ENCODE measurements around the gene ISX. TPM values are rescaled to one million over a fixed set of nuclear protein-coding genes. Genes with fewer than 3 reads are reported as not detected.

ISX gene
- polyA plus RNA-seq, 4 donors = 22.4 to 131 (median 54.7) TPM

DNA sequence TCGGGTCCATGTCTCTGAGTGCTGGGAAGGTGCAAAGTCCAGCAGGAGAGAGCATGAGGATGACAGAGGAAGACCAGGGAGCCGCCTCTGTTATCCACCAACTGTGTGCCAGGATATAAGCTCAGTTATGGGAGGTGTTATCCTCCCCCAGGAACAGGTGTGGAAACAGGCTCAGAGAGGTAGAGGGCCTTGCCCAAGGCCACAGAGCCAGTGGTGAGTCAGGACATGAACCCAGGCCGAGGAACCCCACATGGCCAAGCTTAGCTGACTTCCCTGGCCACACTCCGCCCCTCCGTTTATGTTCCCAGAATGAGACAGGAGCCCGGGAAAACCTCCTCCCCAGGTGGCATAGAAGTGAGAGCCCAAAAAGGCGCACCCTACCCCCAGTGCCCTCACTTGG lies 50.3 kb downstream of the ISX start:
- Histone ChIP-seq H3K9me3 (ENCODE audit: control insufficient read depth in 2 of 2, insufficient read depth in 1 of 2, low read depth in 1 of 2, low read length in 1 of 2) (peaks cover 0 to 3% of the 10 kb centered on the region in 2 donors), H3K27ac (ENCODE audit: low read depth in 1 of 3, low read length in 2 of 3) (peak overlapping the region; percentile 46 to 92 (median 65)), H3K36me3 (ENCODE audit: control insufficient read depth in 3 of 3, insufficient read depth in 2 of 3, low read depth in 1 of 3, low read length in 3 of 3) (peaks cover 0 to 3% (median 0%) of the 10 kb centered on the region in 3 donors), H3K27me3 (ENCODE audit: control insufficient read depth in 3 of 3, insufficient read depth in 3 of 3, low read length in 3 of 3) (no peaks in the 10 kb centered on the region), H3K4me1 (ENCODE audit: control insufficient read depth in 3 of 3, insufficient read depth in 2 of 3, low read depth in 1 of 3, low read length in 2 of 3) (peaks cover 3 to 64% (median 15%) of the 10 kb centered on the region in 3 donors), H3K4me3 (ENCODE audit: low read depth in 1 of 3, low read length in 3 of 3) (no peak overlapping the region)
- FAIRE-seq (no peak), DNase-seq (peak; percentile 51 to 59)
- 48 to 59% (median 56%) methylated on average over 6 to 7 of the region's 7 CpGs for WGBS, 3 donors

GRCh38 chr22:35116817-35117216 lies 50.9 kb downstream of the ISX start:
- no peak overlapping the region for H3K4me3 ChIP-seq (ENCODE audit: low read depth in 1 of 3, low read length in 3 of 3)
- peaks cover 0 to 3% (median 0%) of the 10 kb centered on the region in 3 donors for H3K36me3 ChIP-seq (ENCODE audit: control insufficient read depth in 3 of 3, insufficient read depth in 2 of 3, low read depth in 1 of 3, low read length in 3 of 3)
- DNase-seq = peak; percentile 91 to 92
- peaks cover 0 to 3% of the 10 kb centered on the region in 2 donors for H3K9me3 ChIP-seq (ENCODE audit: control insufficient read depth in 2 of 2, insufficient read depth in 1 of 2, low read depth in 1 of 2, low read length in 1 of 2)
- H3K27me3 ChIP-seq (ENCODE audit: control insufficient read depth in 3 of 3, insufficient read depth in 3 of 3, low read length in 3 of 3) = no peaks in the 10 kb centered on the region
- peaks cover 3 to 59% (median 15%) of the 10 kb centered on the region in 3 donors for H3K4me1 ChIP-seq (ENCODE audit: control insufficient read depth in 3 of 3, insufficient read depth in 2 of 3, low read depth in 1 of 3, low read length in 2 of 3)
- 26 to 47% (median 32%) methylated on average over 9 of the region's 9 CpGs for WGBS, 3 donors
- FAIRE-seq = no peak
- H3K27ac ChIP-seq (ENCODE audit: low read depth in 1 of 3, low read length in 2 of 3) = peak overlapping the region; percentile 46 to 92 (median 65)

DNA sequence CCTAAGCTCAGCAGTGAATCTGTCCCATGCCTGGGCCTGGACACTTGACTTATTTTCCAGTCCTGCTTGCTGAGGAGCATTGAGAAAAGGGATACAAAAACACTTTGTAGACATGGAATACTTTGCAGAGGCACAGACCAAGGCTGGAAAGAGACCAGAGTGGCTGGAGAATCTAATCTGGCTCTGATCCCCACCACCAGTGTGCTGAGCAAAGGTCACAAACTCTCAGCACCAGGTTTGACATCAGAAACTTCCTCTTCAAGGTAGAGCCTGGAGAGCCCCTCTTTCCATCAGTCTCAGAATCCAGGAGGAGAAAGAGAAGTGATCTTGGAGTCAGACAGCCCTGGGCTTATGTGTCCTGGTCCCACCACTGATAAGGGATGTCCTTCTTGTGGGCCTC lies 53.5 kb downstream of the ISX start:
- Histone ChIP-seq H3K9me3 (ENCODE audit: control insufficient read depth in 2 of 2, insufficient read depth in 1 of 2, low read depth in 1 of 2, low read length in 1 of 2) (peaks cover 0 to 3% of the 10 kb centered on the region in 2 donors), H3K27me3 (ENCODE audit: control insufficient read depth in 3 of 3, insufficient read depth in 3 of 3, low read length in 3 of 3) (no peaks in the 10 kb centered on the region), H3K4me3 (ENCODE audit: low read depth in 1 of 3, low read length in 3 of 3) (no peak overlapping the region), H3K27ac (ENCODE audit: low read depth in 1 of 3, low read length in 2 of 3) (peak overlapping the region; percentile 26 to 70 (median 49)), H3K36me3 (ENCODE audit: control insufficient read depth in 3 of 3, insufficient read depth in 2 of 3, low read depth in 1 of 3, low read length in 3 of 3) (peaks cover 0 to 3% (median 0%) of the 10 kb centered on the region in 3 donors), H3K4me1 (ENCODE audit: control insufficient read depth in 3 of 3, insufficient read depth in 2 of 3, low read depth in 1 of 3, low read length in 2 of 3) (peaks cover 3 to 52% (median 15%) of the 10 kb centered on the region in 3 donors)
- no peak for FAIRE-seq
- peak; percentile 70 to 86 for DNase-seq

- no peak overlapping the region for H3K27ac ChIP-seq (ENCODE audit: low read depth in 1 of 3, low read length in 2 of 3)
- H3K36me3 ChIP-seq (ENCODE audit: control insufficient read depth in 3 of 3, insufficient read depth in 2 of 3, low read depth in 1 of 3, low read length in 3 of 3) = no peaks in the 10 kb centered on the region
- no peak for DNase-seq
- H3K9me3 ChIP-seq (ENCODE audit: control insufficient read depth in 2 of 2, insufficient read depth in 1 of 2, low read depth in 1 of 2, low read length in 1 of 2) = no peaks in the 10 kb centered on the region
- 40 to 51% (median 50%) methylated on average over 3 of the region's 3 CpGs for WGBS, 3 donors
- no peak overlapping the region for H3K4me3 ChIP-seq (ENCODE audit: low read depth in 1 of 3, low read length in 3 of 3)
- no peaks in the 10 kb centered on the region for H3K27me3 ChIP-seq (ENCODE audit: control insufficient read depth in 3 of 3, insufficient read depth in 3 of 3, low read length in 3 of 3)
- peaks cover 1 to 12% (median 3%) of the 10 kb centered on the region in 3 donors for H3K4me1 ChIP-seq (ENCODE audit: control insufficient read depth in 3 of 3, insufficient read depth in 2 of 3, low read depth in 1 of 3, low read length in 2 of 3)
- no peak for FAIRE-seq
Measured at GRCh38 chr22:35124691-35125219, 58.8 kb downstream of the ISX start.

DNA sequence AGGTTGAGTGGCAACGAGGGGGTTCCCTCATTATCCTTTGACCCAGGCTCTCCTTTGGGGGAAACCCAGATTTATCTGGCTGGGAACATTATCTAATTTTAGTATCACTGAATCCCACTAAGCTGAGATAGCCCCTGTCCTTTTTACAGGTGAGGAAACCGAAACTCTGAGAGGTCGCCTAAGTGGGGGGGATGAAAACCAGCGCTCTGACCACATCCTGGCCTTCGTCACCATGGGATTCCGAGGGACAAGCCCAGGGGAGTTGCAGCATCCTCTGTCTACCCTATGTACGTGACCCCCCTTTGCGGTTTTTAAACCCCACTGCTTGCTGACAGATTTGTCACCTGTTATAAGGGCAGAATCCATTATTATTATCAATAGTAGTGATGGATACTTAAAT lies 61.0 kb downstream of the ISX start:
- 74 to 86% (median 76%) methylated on average over 8 of the region's 8 CpGs for WGBS, 3 donors
- DNase-seq (no peak), FAIRE-seq (no peak)
- no peaks in the 10 kb centered on the region for H3K36me3 ChIP-seq (ENCODE audit: control insufficient read depth in 3 of 3, insufficient read depth in 2 of 3, low read depth in 1 of 3, low read length in 3 of 3)
- no peaks in the 10 kb centered on the region for H3K9me3 ChIP-seq (ENCODE audit: control insufficient read depth in 2 of 2, insufficient read depth in 1 of 2, low read depth in 1 of 2, low read length in 1 of 2)
- H3K27ac ChIP-seq (ENCODE audit: low read depth in 1 of 3, low read length in 2 of 3) = no peak overlapping the region
- no peak overlapping the region for H3K4me3 ChIP-seq (ENCODE audit: low read depth in 1 of 3, low read length in 3 of 3)
- H3K27me3 ChIP-seq (ENCODE audit: control insufficient read depth in 3 of 3, insufficient read depth in 3 of 3, low read length in 3 of 3) = no peaks in the 10 kb centered on the region
- H3K4me1 ChIP-seq (ENCODE audit: control insufficient read depth in 3 of 3, insufficient read depth in 2 of 3, low read depth in 1 of 3, low read length in 2 of 3) = peaks cover 0 to 17% (median 7%) of the 10 kb centered on the region in 3 donors

GRCh38 chr22:35128637-35129036 lies 62.7 kb downstream of the ISX start:
- no peaks in the 10 kb centered on the region for H3K9me3 ChIP-seq (ENCODE audit: control insufficient read depth in 2 of 2, insufficient read depth in 1 of 2, low read depth in 1 of 2, low read length in 1 of 2)
- peaks cover 0 to 30% (median 7%) of the 10 kb centered on the region in 3 donors for H3K4me1 ChIP-seq (ENCODE audit: control insufficient read depth in 3 of 3, insufficient read depth in 2 of 3, low read depth in 1 of 3, low read length in 2 of 3)
- WGBS, 3 donors = 74 to 84% (median 78%) methylated on average over 3 of the region's 3 CpGs
- H3K27me3 ChIP-seq (ENCODE audit: control insufficient read depth in 3 of 3, insufficient read depth in 3 of 3, low read length in 3 of 3) = peaks cover 0 to 2% (median 0%) of the 10 kb centered on the region in 3 donors
- no peaks in the 10 kb centered on the region for H3K36me3 ChIP-seq (ENCODE audit: control insufficient read depth in 3 of 3, insufficient read depth in 2 of 3, low read depth in 1 of 3, low read length in 3 of 3)
- H3K27ac ChIP-seq (ENCODE audit: low read depth in 1 of 3, low read length in 2 of 3) = no peak overlapping the region
- DNase-seq (no peak), FAIRE-seq (no peak)
- no peak overlapping the region for H3K4me3 ChIP-seq (ENCODE audit: low read depth in 1 of 3, low read length in 3 of 3)

- Histone ChIP-seq H3K4me3 (ENCODE audit: low read depth in 1 of 3, low read length in 3 of 3) (no peak overlapping the region), H3K27ac (ENCODE audit: low read depth in 1 of 3, low read length in 2 of 3) (peak overlapping the region; percentile 42 to 60 (median 53)), H3K4me1 (ENCODE audit: control insufficient read depth in 3 of 3, insufficient read depth in 2 of 3, low read depth in 1 of 3, low read length in 2 of 3) (peaks cover 0 to 50% (median 7%) of the 10 kb centered on the region in 3 donors), H3K27me3 (ENCODE audit: control insufficient read depth in 3 of 3, insufficient read depth in 3 of 3, low read length in 3 of 3) (peaks cover 0 to 2% (median 0%) of the 10 kb centered on the region in 3 donors), H3K9me3 (ENCODE audit: control insufficient read depth in 2 of 2, insufficient read depth in 1 of 2, low read depth in 1 of 2, low read length in 1 of 2) (no peaks in the 10 kb centered on the region), H3K36me3 (ENCODE audit: control insufficient read depth in 3 of 3, insufficient read depth in 2 of 3, low read depth in 1 of 3, low read length in 3 of 3) (no peaks in the 10 kb centered on the region)
- DNase-seq (peak; percentile 61 to 89), FAIRE-seq (no peak)
- 7 to 22% (median 17%) methylated on average over 4 of the region's 4 CpGs for WGBS, 3 donors
Measured at GRCh38 chr22:35131525-35132000, 65.6 kb downstream of the ISX start.

- Histone ChIP-seq H3K36me3 (ENCODE audit: control insufficient read depth in 3 of 3, insufficient read depth in 2 of 3, low read depth in 1 of 3, low read length in 3 of 3) (no peaks in the 10 kb centered on the region), H3K4me1 (ENCODE audit: control insufficient read depth in 3 of 3, insufficient read depth in 2 of 3, low read depth in 1 of 3, low read length in 2 of 3) (peaks cover 0 to 50% (median 7%) of the 10 kb centered on the region in 3 donors), H3K27me3 (ENCODE audit: control insufficient read depth in 3 of 3, insufficient read depth in 3 of 3, low read length in 3 of 3) (peaks cover 0 to 2% (median 0%) of the 10 kb centered on the region in 3 donors), H3K4me3 (ENCODE audit: low read depth in 1 of 3, low read length in 3 of 3) (no peak overlapping the region), H3K27ac (ENCODE audit: low read depth in 1 of 3, low read length in 2 of 3) (peak overlapping the region in 1 of 3 donors; percentile 88), H3K9me3 (ENCODE audit: control insufficient read depth in 2 of 2, insufficient read depth in 1 of 2, low read depth in 1 of 2, low read length in 1 of 2) (no peaks in the 10 kb centered on the region)
- WGBS, 3 donors = 92 to 95% (median 94%) methylated on average over 2 of the region's 2 CpGs
- FAIRE-seq (no peak), DNase-seq (no peak)
Measured at GRCh38 chr22:35132568-35132967, 66.6 kb downstream of the ISX start.
